G401 (cell line): Measurements from ENCODE around the gene SEMA3G. TPM values are rescaled to one million over a fixed set of nuclear protein-coding genes. Genes with fewer than 3 reads are reported as not detected.

Experiments
- DNase-seq: peaks from one replicate; pipeline ENCODE4 v3.0.0-alpha.2; 2015; ENCODE audit warnings: low spot score
- in situ Hi-C: cut with HindIII; loops from 2 replicates; pipeline ENCODE4 v1.10.0; 2016; ENCODE audit warnings: low sequenced_read_pairs, mixed read lengths
- total RNA-seq: library from RNA; depleted of rRNA; stranded (reverse); fragments of >200 nt; shearing (Covaris generic); gene quantifications from 2 replicates; pipeline ENCODE4 v1.2.3, GENCODE V29; 2014

The SEMA3G gene
- total RNA-seq, 1 experiment from 2014 or later, result 0.10 TPM

- in situ Hi-C loops, result loop anchor here (10.0 kb wide), 1 partner anchor 164 kb away; no protein-coding TSS in a partner anchor
- peak; percentile 61 for DNase-seq
Measured at GRCh38 chr3:52480768-52481715, 36.1 kb upstream of the SEMA3G start.

DNA sequence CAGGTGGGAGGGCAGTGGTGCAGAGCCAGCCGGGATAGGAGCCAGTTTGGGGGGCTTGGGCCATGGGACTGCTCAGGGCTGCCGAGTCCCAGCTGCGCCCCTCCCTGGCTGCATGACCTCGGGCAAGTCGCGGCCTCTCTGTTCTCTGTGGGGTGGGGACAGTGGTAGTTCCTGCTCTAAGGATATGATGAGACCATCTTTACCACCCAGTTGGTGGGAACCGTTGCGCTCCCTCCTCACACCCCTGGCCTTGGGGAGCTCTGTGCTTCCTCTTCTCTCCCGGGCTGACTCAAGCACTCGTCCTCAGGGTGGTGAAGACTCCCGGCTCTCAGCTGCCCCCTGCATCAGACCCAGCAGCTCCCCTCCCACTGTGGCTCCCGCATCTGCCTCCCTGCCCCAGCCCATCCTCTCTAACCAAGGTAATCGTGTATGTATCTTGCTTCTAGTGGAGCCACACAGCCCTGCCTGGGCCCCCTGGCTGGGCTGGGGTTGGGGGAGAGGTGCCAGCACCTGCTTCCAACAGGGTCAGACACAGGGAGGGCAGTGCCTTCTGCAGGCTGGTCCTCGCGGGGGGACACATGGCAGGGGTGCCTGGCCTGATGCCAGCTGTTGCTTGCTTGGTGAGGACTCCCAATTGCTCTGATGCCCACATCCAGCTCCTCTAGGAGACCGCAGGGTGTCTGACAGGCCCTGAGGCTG lies 35.1 kb upstream of the SEMA3G start:
- in situ Hi-C loops, result loop anchor here (10.0 kb wide), 1 partner anchor 165 kb away; no protein-coding TSS in a partner anchor
- no peak for DNase-seq

GRCh38 chr3:52479037-52479876 lies 34.4 kb upstream of the SEMA3G start:
- in situ Hi-C loops, result no loop called here

GRCh38 chr3:52477796-52478095 lies 32.8 kb upstream of the SEMA3G start:
- no peak for DNase-seq
- in situ Hi-C loops, result no loop called here

More at GRCh38 chr3:52479037-52479876, 34.4 kb upstream of the SEMA3G start:
- DNase-seq, result no peak

DNA sequence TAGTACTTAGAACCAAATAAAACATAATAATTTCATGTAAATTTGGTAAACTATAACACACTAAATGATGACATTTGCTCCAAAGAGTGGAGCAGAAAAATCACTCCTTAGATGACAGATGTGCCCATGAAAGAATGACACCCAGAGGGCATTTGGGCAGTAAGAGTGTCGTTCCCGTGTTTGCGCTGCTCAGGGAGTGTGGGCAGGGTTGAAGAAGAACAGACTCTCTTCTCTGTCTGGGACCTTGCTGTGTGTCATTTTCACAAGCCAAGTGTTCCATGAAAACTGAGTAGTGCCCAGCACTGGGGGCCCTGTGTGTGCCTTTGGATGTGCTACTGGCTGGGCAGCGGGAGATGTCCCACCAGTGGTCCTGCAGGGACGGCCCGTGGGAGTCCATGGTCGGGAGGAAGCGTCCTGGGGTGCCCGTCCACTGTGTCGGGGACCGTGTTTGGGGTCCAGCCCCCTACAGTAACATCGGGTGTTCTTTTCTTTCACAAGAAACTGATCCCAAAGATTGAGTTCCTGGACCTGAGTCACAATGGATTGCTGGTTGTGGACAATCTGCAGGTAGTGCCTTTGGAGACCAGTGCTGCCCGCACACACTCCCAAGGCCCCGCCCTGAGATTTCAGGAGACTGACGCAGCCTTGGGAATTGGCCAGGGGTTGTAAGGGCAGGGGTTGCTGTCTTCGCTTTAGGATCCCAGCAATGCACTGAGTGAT lies 32.3 kb upstream of the SEMA3G start:
- in situ Hi-C loops, result no loop called here

GRCh38 chr3:52473026-52473425 lies 28.1 kb upstream of the SEMA3G start:
- in situ Hi-C loops, result no loop called here
- DNase-seq, result no peak

More for the DNA sequence above, 32.3 kb upstream of the SEMA3G start:
- DNase-seq, result no peak

DNA sequence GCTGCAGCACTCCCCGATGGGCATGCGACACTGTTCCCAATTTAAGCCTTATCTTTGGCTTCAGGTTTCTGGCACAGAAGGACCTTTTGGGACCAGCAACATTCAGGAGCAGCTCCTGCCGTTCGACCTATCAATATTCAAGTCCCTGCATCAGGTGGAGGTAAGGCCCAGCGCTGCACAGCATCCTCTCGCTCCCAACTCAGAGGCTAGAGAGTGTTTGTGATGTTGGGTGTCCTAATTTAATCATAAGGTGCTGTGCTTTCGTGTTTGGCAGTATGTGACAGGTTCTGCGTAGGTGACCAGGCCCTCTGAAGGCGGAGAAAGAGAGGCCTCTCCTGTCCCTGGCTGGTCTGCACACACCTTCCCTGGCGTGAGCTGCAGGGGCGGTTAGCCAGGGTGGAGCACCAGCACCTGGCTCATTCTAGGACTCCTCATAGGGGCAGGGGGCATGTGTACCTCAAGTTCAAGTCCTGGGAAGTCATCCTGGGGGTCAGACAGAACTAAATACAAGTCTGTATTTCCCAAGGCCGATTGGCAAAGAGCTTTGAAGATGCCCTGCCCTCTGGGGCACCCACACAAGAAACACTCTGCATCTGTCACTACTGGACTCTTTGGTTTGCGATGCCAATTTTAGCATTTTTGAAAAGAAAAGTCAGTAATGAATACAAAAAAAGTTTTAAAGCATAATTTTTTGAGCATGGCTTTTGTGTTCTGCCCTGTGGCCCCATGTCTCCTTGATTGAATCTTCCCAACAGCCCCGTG lies 27.5 kb upstream of the SEMA3G start:
- DNase-seq, result no peak
- in situ Hi-C loops, result no loop called here

GRCh38 chr3:52471371-52472238 lies 26.7 kb upstream of the SEMA3G start:
- peak; percentile 82 for DNase-seq
- in situ Hi-C loops, result no loop called here

DNA sequence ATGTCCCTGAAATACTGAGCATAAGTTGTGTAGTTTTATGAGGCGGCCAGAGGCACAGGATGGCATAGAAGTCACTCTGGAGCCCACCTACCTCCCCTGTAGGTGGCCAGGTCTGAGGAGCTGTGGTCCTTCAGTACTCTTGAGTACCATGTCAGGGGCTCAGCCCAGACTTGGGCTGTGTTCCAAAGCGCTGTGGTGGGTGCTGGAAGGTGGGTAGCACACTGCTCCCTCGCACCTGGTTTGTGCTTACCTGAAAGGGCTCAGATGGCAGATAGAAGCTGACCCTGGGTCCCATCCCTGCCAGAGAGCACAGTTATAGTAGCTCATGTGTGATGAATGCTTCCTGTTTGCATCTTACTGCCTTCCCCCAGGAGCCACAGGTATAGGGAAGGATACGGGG lies 26.0 kb upstream of the SEMA3G start:
- no peak for DNase-seq
- in situ Hi-C loops, result no loop called here

DNA sequence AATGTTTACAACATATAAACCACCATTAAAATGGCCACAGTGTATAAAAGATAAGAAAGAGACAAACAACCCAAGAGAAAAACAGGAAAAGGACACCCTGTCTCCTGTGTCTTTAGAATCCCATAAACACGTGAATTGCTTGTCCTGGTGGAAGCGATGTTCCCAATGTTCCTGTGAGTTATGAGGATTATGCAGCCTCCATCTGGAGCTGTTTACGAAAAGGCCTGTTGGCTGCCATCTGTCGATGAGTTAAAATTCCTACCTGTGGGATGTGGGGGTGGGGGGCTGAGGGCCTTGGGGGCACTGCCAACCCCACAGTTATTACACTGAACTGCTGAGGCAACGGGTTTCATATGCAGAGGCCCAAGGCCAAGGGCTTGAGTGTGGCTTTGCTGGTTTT lies 24.1 kb upstream of the SEMA3G start:
- in situ Hi-C loops, result no loop called here
- DNase-seq, result peak; percentile 98

- in situ Hi-C loops, result no loop called here
- peak; percentile 72 for DNase-seq
Measured at GRCh38 chr3:52468336-52468735, 23.4 kb upstream of the SEMA3G start.

GRCh38 chr3:52463416-52463815 lies 18.5 kb upstream of the SEMA3G start:
- in situ Hi-C loops, result no loop called here
- no peak for DNase-seq

DNA sequence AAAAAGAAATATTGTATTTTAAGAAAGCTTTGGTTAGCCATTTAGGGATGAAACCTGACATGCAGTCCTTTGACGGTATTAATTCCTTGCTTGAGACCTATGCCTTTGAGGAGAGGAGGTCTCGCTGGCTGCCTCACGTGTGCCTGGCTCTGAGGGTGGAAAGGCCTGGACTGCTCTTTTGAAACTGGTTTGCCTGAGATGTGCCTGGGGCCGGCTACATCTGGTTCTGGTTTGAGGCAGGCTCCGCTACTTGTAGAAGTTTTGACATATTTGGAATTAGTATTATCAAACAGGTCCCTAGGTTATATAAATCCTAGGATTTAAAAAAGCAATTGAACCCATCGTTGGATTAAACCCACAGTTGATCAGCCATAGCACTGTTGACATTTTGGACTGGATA lies 17.0 kb upstream of the SEMA3G start:
- no peak for DNase-seq
- in situ Hi-C loops, result no loop called here

- no peak for DNase-seq
- in situ Hi-C loops, result no loop called here
Measured at GRCh38 chr3:52458770-52459545, 14.1 kb upstream of the SEMA3G start.

GRCh38 chr3:52458031-52458760 lies 13.3 kb upstream of the SEMA3G start:
- in situ Hi-C loops, result no loop called here
- DNase-seq, result no peak

DNA sequence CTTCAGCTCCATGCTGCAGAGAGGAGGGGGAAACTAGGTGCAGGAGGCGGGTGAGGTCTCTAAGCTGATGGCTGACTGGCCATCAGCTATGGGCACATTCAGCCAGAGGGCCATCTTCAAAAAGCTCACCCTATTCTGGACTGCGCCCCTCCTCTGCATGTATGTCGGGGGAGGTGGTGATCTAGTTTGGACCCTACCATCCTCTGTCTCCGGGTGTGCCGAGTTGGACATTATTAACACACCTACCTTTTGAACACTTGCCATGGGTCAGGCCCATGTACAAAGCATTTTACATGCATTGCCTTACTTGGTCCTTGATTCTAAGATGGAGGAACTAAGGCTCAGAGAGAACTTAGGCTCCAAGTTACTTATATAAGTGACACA lies 11.9 kb upstream of the SEMA3G start:
- DNase-seq, result peak; percentile 65
- in situ Hi-C loops, result no loop called here
